Activated T-cell treated with anti-CD3 and anti-CD28 coated beads for 1 hour (primary cell): ENCODE measurements around the gene PEX26.
"Not testable (repeated sequence)": the region's sequence is repeated elsewhere in the genome, so short reads cannot be mapped to it uniquely, and the experiment has no call there.

Experiments used
- DNase-seq: peaks from one replicate; pipeline ENCODE4 v3.0.0-alpha.2; 2020; ENCODE audit warnings: low read depth

The PEX26 gene

DNA sequence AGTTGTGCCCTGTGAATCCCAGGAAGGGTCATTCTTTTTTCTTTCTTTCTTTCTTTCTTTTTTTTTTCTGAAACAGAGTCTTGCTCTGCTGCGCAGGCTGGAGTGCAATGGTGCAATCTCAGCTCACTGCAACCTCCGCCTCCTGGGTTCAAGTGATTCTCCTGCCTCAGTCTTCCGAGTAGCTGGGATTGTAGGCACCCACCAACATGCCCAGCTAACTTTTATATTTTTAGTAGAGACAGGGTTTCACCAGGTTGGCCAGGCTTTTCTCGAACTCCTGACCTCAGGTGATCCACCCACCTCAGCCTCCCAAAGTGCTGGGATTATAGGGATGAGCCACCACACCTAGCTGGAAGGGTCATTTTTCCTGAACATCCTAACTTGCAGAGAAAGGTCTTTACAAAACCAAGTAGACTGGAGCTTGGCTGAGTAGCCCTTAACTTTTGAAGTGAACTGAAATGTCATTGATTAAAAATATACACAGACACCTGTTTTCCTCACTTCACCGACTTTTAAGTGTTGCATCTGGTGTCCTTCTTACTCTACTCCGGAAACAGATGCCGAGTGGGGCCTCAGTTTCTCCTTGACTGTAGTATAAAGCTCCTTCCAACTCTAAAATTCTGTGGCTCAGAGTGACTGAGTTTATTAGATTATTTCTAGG is 6.4 kb upstream of the PEX26 start:
- not testable (repeated sequence) for DNase-seq

DNA sequence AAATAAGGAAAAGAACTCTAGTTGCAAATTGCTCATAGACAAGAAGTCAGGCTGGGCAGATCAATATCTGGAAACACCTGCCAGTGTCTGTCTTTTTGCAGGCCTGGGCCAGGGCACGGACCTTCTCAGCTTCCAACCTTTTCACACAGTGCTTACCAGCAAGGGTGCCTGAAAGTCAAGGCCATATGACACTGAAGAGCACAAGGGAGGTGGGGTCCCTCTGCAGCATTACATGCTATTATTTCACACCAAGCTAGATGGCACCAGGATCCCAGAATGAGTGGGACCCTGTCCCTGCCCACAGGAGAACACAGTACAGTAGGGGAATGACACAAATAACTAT is 5.9 kb upstream of the PEX26 start:
- DNase-seq, result no peak

GRCh38 chr22:18073467-18073866 is 4.3 kb upstream of the PEX26 start:
- DNase-seq, result no peak

DNA sequence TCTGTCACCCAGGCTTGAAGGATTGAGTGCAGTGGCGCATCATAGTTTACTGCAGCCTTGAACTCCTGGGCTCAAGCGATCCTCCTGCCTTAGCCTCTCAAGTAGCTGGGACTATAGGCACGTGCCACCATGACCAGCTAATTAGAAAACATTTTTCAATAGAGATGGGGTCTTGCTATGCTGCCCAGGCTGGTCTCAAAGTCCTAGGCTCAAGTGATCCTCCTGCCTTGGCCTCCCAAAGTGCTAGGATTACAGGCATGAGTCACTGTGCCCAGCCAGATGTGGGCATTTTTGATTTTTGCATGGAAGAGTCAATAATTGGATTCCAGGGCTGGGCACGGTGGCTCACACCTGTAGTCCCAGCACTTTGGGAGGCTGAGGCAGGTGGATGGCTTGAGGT is 3.9 kb upstream of the PEX26 start:
- DNase-seq, result not testable (repeated sequence)

- no peak for DNase-seq
Measured at GRCh38 chr22:18075101-18075719, 2.6 kb upstream of the PEX26 start.

DNA sequence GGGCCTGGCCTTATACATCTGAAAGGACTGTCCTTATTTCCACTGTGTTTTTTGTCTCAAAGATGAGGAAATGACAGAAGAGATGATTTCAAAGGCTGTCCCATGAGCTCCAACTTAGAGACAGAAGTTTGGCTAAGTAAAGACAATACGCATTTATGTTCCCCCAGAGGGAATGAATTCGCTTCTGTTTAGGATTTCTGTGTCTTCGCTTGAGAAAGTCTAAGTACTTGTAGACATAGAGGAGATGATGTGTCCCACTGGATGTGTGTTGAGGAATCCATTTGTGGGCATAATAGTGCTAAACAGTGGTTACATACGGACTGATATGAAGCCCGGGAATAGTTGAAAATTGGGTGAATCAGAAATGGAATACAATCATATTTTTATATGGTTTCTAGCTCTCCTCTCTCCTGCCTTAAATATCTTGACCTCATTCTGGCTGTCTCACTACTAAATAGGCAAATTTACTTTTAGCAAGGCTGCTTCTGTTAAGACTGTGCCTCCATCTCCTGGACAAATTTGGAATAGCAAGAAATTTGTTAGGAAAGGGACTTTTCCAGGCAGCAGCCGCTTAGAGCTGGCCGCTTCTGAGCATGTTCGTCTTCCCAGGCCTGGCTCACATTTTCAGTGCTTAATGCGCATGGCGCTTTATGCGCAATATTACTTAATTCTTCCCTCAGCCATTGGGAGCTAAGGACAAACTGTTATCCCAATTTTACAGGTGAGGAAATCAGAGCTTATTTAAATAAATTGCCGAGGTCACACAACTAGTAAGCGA is 1.9 kb upstream of the PEX26 start:
- DNase-seq, result no peak

DNA sequence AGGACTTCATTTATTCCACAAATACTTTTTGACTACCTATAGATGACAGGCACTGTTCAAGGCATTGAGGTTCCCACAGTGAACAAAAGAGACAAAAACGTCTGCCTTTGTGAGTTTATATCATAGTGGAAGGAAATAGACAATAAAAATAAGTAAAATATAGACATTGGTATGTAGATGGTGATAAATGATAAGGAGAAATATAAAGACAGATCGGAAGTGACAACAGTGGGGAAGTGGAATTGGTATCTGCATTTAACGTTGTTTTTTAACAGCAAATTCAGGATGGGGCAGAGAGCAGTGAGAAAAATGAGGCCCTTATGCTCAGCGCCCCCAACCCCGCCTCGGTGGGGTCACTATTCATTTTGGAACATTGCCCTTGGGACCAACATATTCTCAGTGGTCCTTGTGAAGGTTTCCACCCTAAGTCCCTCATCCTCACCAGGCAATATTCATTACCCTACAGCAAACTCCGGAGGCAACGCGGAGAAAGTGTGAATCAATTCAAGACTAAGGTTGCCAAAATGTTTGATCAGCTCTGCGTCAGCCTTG is 627 bp upstream of the PEX26 start:
- DNase-seq, result no peak

GRCh38 chr22:18078329-18079041 is 695 bp downstream of the PEX26 start:
- no peak for DNase-seq

DNA sequence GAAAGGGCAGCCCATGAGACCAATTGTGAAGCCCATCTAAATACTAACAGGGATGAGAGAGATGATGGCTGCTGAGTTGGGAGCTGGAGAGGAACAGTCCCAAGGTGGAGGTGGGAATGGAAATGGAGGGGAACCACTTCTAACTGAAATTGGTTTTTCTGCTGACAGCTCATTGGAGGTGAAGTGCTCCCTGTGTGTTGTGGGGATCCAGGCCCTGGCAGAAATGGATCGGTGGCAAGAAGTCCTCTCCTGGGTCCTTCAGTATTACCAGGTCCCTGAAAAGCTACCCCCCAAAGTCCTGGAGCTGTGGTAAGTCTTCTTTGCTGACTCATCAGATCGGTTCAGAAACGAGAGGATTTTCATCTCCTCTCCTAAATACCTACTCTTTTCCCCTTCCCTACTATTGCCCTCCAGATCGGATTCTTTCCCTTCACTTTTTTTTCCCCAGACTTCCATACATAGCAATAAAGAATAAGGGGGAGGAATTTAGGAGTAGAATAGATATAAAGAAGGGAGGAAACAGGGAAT is 2.0 kb downstream of the PEX26 start:
- DNase-seq, result no peak

- no peak for DNase-seq
Measured at GRCh38 chr22:18081416-18081815, 3.6 kb downstream of the PEX26 start.

- no peak for DNase-seq
Measured at GRCh38 chr22:18082467-18082866, 4.7 kb downstream of the PEX26 start.

DNA sequence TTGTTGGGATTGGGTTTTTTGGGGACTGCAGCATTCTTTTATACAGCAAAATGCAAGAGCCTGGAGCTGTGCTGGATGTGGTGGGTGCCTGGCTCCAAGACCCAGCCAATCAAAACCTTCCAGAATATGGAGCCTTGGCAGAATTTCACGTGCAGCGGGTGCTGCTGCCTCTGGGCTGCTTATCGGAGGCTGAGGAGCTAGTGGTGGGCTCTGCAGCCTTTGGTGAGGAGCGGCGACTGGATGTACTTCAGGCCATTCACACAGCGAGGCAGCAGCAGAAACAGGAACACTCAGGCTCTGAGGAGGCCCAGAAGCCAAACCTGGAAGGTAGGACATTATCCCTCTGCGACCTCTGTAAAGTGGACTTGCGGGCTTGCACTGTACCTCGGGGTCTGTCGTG is 5.6 kb downstream of the PEX26 start:
- DNase-seq, result no peak

DNA sequence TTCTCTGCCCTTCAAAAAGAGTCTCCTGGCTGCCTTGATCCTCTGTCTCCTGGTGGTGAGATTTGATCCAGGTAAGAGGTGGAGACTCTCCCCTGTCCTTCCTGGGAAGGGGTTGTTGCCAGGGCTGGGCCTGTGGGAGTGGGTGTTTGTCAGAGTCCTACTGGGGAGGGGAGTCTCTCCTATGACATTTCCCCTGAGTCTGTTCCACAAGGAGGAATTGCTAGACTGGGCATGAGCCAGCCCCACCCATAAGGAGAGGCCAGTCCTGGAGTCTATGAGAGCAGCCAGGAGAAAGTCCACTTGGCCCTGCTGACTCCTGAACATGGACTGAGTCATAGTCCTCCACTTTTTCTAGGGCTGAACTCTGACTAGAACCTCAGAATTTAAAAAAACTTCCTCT is 7.4 kb downstream of the PEX26 start:
- DNase-seq, result no peak

DNA sequence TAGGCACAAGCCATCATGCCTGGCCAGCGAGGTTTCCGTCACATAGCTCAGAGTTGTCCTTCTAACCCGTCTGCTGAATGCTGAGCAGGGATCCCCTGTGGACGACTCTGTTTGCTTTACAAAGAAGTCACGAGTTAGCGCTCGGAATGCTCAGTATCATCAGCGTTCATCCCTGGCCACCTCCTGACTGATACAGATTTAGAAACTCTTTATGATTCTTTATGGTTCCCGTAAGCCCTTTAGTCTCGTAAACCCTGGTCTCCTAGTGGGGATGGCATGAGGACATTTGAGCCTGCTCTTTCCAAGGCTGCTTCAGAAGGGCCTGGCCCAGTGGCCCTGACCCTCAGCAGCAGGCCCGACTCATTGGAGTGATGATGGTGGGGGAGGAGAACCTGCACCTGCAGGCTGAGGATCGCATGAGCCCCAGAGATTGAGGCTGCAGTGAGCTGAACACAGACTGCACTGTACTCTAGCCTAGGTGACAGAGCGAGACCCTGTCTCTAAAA is 9.6 kb downstream of the PEX26 start:
- no peak for DNase-seq

DNA sequence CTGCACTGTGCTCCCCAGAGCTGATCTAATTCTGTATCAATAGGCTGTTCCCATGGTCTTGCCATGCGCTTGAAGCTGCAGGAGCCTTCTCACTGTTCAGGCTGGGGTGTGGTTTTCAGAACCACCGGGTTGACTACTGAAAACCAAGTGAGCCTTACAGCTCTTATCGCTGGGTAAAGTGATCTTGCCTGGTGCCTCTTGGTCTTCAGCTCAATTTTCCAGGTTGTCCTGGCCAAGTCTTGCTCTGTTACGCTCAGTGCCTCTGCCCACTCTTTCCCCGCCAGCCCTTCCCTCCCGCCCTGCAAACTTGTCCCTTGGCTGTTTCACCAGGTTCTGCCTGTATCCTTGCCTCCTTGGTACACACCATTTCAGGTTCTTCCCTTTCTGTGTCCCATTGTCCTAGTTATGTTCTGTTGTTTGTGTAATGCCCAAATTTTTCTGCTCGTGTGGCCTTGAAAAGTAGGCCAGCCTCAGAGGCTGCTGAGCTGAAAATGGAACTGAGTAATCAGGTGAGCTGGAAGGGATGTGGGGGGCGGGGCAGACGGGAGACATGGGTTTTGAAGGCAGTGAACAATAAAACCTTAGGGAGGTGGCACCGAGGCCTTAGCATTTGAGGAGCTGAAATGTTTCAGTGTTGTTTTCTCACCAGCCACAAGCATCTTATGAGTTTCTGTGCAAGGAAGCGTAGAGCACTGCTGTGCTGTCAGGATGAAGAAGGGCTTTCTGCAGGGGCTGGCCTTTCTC is 11.2 kb downstream of the PEX26 start:
- DNase-seq, result no peak

- DNase-seq, result no peak
Measured at GRCh38 chr22:18090286-18090685, 12.5 kb downstream of the PEX26 start.

DNA sequence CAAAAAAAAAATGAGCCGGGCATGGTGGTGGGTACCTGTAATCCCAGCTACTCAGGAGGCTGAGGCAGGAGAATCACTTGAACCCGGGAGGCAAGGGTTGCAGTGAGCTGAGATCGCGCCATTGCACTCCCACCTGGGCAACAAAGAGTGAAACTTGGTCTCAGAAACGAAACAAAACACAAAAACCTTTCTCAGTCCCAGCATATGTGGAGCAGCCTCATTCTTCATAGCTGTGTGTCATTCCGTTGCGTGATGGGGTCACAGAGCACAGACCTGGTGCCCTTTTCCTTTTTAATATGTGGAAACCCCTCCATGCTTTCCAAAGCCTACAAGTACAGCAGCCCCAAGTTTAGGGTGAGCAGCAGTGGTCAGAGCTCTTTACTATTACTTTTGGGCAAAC is 13.7 kb downstream of the PEX26 start:
- no peak for DNase-seq

GRCh38 chr22:18091916-18092526 is 14.2 kb downstream of the PEX26 start:
- no peak for DNase-seq

DNA sequence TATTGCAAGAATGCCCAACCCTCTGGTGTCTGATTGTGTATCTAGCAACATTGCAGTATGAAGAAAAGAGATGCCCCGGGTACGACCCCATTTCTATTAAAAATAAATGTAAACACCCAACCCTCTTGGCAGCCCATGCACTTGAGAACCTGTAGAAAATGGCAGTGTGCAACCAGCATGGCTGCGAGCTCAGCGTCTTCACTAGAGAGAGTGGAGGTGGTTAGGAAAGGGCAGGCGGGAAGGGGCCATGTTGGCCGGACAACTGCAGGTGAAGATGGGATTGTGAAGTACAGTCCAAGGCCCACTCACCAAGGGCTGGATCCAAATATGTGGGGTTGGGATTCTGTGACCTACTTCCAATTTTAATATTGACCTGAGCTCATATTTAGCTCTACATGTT is 15.9 kb downstream of the PEX26 start:
- DNase-seq, result no peak

DNA sequence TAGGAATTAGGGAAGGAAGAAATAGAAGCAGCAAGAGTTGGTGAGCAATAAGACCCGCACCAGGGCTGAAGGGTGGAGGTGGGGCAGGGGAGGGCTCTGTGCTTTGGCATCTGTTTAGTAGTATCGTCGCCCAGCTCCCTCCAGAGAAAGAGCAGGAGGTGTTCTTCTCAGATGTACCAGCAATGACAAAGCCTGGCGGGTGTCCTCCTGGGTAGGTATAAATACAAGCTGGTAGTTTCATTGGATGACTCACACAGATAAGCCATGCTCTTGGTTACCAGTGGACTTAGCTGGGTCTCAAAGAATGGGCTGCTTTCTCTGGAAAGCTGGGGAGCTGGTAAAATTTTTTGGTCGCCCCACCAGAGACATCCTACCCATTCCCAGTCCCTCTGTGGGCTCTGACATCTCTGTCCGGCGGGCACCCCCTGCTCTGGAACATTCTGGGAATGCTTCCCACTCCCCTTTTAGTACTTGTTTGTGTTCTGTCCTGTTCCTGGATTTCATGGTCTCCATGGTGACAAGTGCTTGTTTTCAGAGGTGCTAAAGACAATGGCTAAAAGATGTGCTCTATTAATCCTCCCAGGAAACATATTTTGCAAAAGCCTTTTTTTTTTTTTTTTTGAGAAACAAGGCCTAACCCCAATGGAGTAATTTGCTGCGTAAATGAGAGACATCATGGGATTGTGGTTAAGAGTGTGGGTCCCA is 17.5 kb downstream of the PEX26 start:
- no peak for DNase-seq
